GM12878 (cell line): ENCODE results near the gene DKKL1. TPM values are rescaled to one million over a fixed set of nuclear protein-coding genes. Genes with fewer than 3 reads are reported as not detected.

Source experiments
- ATAC-seq: fragments of 200-7000 bp; cut with Tn5 transposase; 3 replicates; pipeline ENCODE4 v1.9.1; 2020; ENCODE audit warnings: mild to moderate bottlenecking, moderate library complexity
- BruUV-seq: library from RNA; stranded (reverse); fragments of 400-500 nt; replicated peaks from 2 replicates; lab custom pipeline; 2021; lab: Mats Ljungman, UMichigan
- CTCF ChIA-PET: fragments of 300-600 bp; sonication (Branson Sonifier 250); formaldehyde crosslinking; extraction: SDS; loops from one replicate; lab custom pipeline; 2021; ENCODE audit warnings: inconsistent platforms; lab: Yijun Ruan, JAX
- POLR2A ChIA-PET: fragments of 350-600 bp; formaldehyde crosslinking; extraction: SDS; loops from one replicate; lab custom pipeline; 2021; ENCODE audit warnings: inconsistent platforms; lab: Charles Lee
- RAD21 ChIA-PET: fragments of 300-600 bp; sonication (Branson Sonifier 250); formaldehyde crosslinking; loops from one replicate; lab custom pipeline; 2023; ENCODE audit warnings: antibody characterized with exemption; ENCODE audit not compliant: unreplicated experiment; lab: Charles Lee
- SMC1A ChIA-PET: fragments of 300-600 bp; sonication (Branson Sonifier 250); formaldehyde crosslinking; loops from one replicate; lab custom pipeline; 2023; ENCODE audit not compliant: unreplicated experiment, uncharacterized antibody; lab: Charles Lee
- DNase-seq: peaks from one replicate; pipeline ENCODE4 v3.0.0-alpha.2; 2011; ENCODE audit warnings: low read depth, low spot score
- FAIRE-seq: peaks from 3 replicates; lab custom pipeline; 2011; peaks lifted over from hg19 to GRCh38; lab: Jason Lieb, UNC
- H2AFZ ChIP-seq: 2 replicates; pipeline ENCODE4 v1.6.0; 2011; ENCODE audit warnings: low read depth, low read length, control low read depth; ENCODE audit not compliant: control insufficient read depth
- H3K27ac ChIP-seq: 2 replicates; pipeline ENCODE4 v1.5.1; 2011; ENCODE audit warnings: control low read depth; ENCODE audit not compliant: control insufficient read depth, insufficient read depth
- H3K27me3 ChIP-seq, 2 experiments: replicated peaks in 1 of 2; 2 replicates each; pipeline versions ENCODE4 v1.6.0 to v1.6.1; 2011; ENCODE audit warnings: low read length in 1 of 2; ENCODE audit not compliant: control insufficient read depth in 2 of 2, insufficient read depth in 2 of 2
- H3K36me3 ChIP-seq, 2 experiments: 2 replicates each; pipeline ENCODE4 v1.5.1; 2011; ENCODE audit warnings: low read length in 1 of 2; ENCODE audit not compliant: control insufficient read depth in 2 of 2, insufficient read depth in 2 of 2
- H3K4me1 ChIP-seq: 2 replicates; pipeline ENCODE4 v1.6.1; 2011; ENCODE audit warnings: mild to moderate bottlenecking, low read length, moderate library complexity, mixed read lengths; ENCODE audit not compliant: control insufficient read depth, insufficient read depth
- H3K4me2 ChIP-seq: 2 replicates; pipeline ENCODE4 v1.6.0; 2011; ENCODE audit warnings: control low read depth; ENCODE audit not compliant: control insufficient read depth, insufficient read depth
- H3K4me3 ChIP-seq: fragments of 200-600 bp; sonication (generic); 2 replicates; pipeline ENCODE4 v1.5.1; 2016
- H3K79me2 ChIP-seq: 2 replicates; pipeline ENCODE4 v1.6.0; 2011; ENCODE audit warnings: low read length; ENCODE audit not compliant: control insufficient read depth, insufficient read depth
- H3K9ac ChIP-seq: 2 replicates; pipeline ENCODE4 v1.8.0; 2011; ENCODE audit warnings: low read length, control low read depth, mixed read lengths; ENCODE audit not compliant: control insufficient read depth, insufficient read depth
- H3K9me3 ChIP-seq: replicated peaks from 3 replicates; pipeline ENCODE4 v1.5.1; 2011; ENCODE audit warnings: mild to moderate bottlenecking, low read length; ENCODE audit not compliant: control insufficient read depth, insufficient read depth
- H4K20me1 ChIP-seq: 2 replicates; pipeline ENCODE4 v1.6.0; 2011; ENCODE audit not compliant: control insufficient read depth, insufficient read depth
- ATF2 ChIP-seq: IDR thresholded peaks from 2 replicates; pipeline ENCODE4 v1.6.1; 2012; ENCODE audit warnings: low read length, inconsistent platforms
- BMI1 ChIP-seq: fragments of 450-650 bp; IDR thresholded peaks from 2 replicates; pipeline ENCODE4 v1.6.1; 2016; ENCODE audit warnings: mild to moderate bottlenecking, moderate library complexity, borderline replicate concordance
- NR2C1 ChIP-seq: fragments of 450-650 bp; IDR thresholded peaks from 2 replicates; pipeline ENCODE4 v1.6.1; 2017; ENCODE audit warnings: antibody characterized with exemption, mild to moderate bottlenecking, moderate library complexity
- POU2F2 ChIP-seq: IDR thresholded peaks from 3 replicates; pipeline ENCODE4 v1.6.1; 2011; ENCODE audit warnings: low read depth, mild to moderate bottlenecking, low read length, borderline replicate concordance
- ZNF274 ChIP-seq: IDR thresholded peaks from one replicate; pipeline ENCODE4 v1.8.0; 2011; ENCODE audit not compliant: insufficient read length, insufficient read depth
- WGBS: methylation state at CpG from one replicate; pipeline ENCODE4 v1.1.6; 2016; ENCODE audit warnings: low lambda C conversion rate; ENCODE audit not compliant: insufficient replicate concordance, insufficient coverage; ENCODE audit errors: missing lambda C conversion rate; 5-methylcytosine and 5-hydroxymethylcytosine counted together
- in situ Hi-C: fragments of 300-500 bp; cut with MboI; formaldehyde crosslinking; loops from 9 replicates; pipeline ENCODE4 v1.14.3; 2018; ENCODE audit warnings: mixed read lengths
- intact Hi-C: fragments of 100-400 bp; cut with micrococcal nuclease; formaldehyde crosslinking; loops from one replicate; pipeline ENCODE4 v1.14.2; 2022; ENCODE audit not compliant: unreplicated experiment
- polyA plus RNA-seq, 11 experiments: library from polyadenylated mRNA; depleted of rRNA in 4 of 11; unstranded in 6 of 11; stranded (reverse) in 5 of 11; fragments of >200 nt; fragmentation: Nextera tagmentation in 4 of 11; fragmentation: Illumina TruSeq in 1 of 11; extraction: Ambion mirVana in 4 of 11; extraction: Trizol in 1 of 11; gene quantifications; 1 replicate in 1 of 11; 2 replicates in 10 of 11; pipeline versions ENCODE4 v1.2.1 to v1.2.3, GENCODE V29; 2011 to 2016; ENCODE audit warnings: inconsistent platforms in 2 of 11, missing spikeins in 2 of 11, low read depth in 1 of 11
- total RNA-seq, 4 experiments: library from RNA; depleted of rRNA in 3 of 4; stranded (reverse); fragments of >200 nt in 3 of 4; fragmentation: Illumina TruSeq in 1 of 4; extraction: Trizol in 1 of 4; gene quantifications; 2 replicates each; pipeline versions ENCODE4 v1.2.1 to v1.2.3, GENCODE V29; 2013 to 2021

DKKL1 gene
- total and polyA plus RNA-seq, 10 of the 15 experiments (the other 5 are each of a cell fraction or from before 2014, with no cell fraction given), result not detected

GRCh38 chr19:49421039-49421877 is 57.6 kb downstream of the DKKL1 start:
- 14% methylated on average over 46 of the region's 48 CpGs for WGBS
- Histone ChIP-seq H3K4me2 (no peak overlapping the region; the same call in 1 of the 2 replicates), H2AFZ (no peak overlapping the region), H3K9me3 (no peaks in the 10 kb centered on the region), H3K27me3 (peaks cover 21 to 40% of the 10 kb centered on the region in 2 experiments), H3K27ac (no peak overlapping the region), H3K79me2 (no peaks in the 10 kb centered on the region), H3K36me3 (no peaks in the 10 kb centered on the region), H3K4me1 (peaks cover 4% of the 10 kb centered on the region; the same call in 1 of the 2 replicates), H4K20me1 (no peaks in the 10 kb centered on the region), H3K4me3 (no peak overlapping the region), H3K9ac (no peak overlapping the region)
- FAIRE-seq (no peak), ATAC-seq (no peak)
- intact Hi-C loops (no loop called here), in situ Hi-C loops (no loop called here)
- CTCF ChIA-PET, result interaction anchor here (0.5 to 1.4 kb wide), 3 partner anchors 10 to 87 kb away, joined by 3 to 4 read pairs (median 4); no protein-coding TSS in a partner anchor
- POLR2A ChIA-PET, result no interaction called here
- SMC1A ChIA-PET, result interaction anchor here (1.4 kb wide), 1 partner anchor 86 kb away, joined by 3 read pairs; the partner anchor contains the start of gene CD37
- no TSS peak for BruUV-seq
- RAD21 ChIA-PET, result no interaction called here
- TF ChIP-seq POU2F2 (peak; percentile 41; the same call in 1 of the 3 replicates), ATF2 (no peak), BMI1 (peak; percentile 87)
- TF ChIP-seq, all 136 proteins: peak for 2
- DNase-seq, result no peak

GRCh38 chr19:49421878-49422202 is 58.2 kb downstream of the DKKL1 start:
- H3K9ac ChIP-seq, result no peak overlapping the region
- ChIA-PET POLR2A (no interaction called here), CTCF (interaction anchor here (1.4 kb wide), 1 partner anchor 11 kb away, joined by 3 read pairs; no protein-coding TSS in a partner anchor), SMC1A (interaction anchor here (1.4 kb wide), 1 partner anchor 87 kb away, joined by 3 read pairs; the partner anchor contains the start of gene CD37), RAD21 (no interaction called here)
- intact Hi-C loops, result no loop called here
- no CpG with 5 or more reads among the region's 3 CpGs for WGBS
- H3K79me2 ChIP-seq, result no peaks in the 10 kb centered on the region
- no peak for DNase-seq
- no TSS peak for BruUV-seq
- FAIRE-seq, result no peak
- H3K4me3 ChIP-seq, result no peak overlapping the region
- no peak overlapping the region for H3K27ac ChIP-seq
- no peaks in the 10 kb centered on the region for H3K9me3 ChIP-seq
- no peaks in the 10 kb centered on the region for H3K36me3 ChIP-seq
- no peak overlapping the region for H3K4me2 ChIP-seq
- TF ChIP-seq NR2C1 (no peak), ZNF274 (no peak)
- H3K4me1 ChIP-seq, result peaks cover 4% of the 10 kb centered on the region; the same call in 1 of the 2 replicates
- no peaks in the 10 kb centered on the region for H4K20me1 ChIP-seq
- in situ Hi-C loops, result no loop called here
- no peak overlapping the region for H2AFZ ChIP-seq
- no peak for ATAC-seq
- H3K27me3 ChIP-seq, result peaks cover 23 to 46% of the 10 kb centered on the region in 2 experiments
